Activated naive CD8-positive, alpha-beta T cell treated with anti-CD3 and anti-CD28 coated beads for 36 hours (primary cell): ENCODE data around the gene NFATC3. TPM values are rescaled to one million over a fixed set of nuclear protein-coding genes. Genes with fewer than 3 reads are reported as not detected.
"Not testable (repeated sequence)": the region's sequence is repeated elsewhere in the genome, so short reads cannot be mapped to it uniquely, and the experiment has no call there.

Source experiments
- DNase-seq: peaks from one replicate; pipeline ENCODE4 v3.0.0; 2021
- H3K27ac Mint-ChIP-seq: one replicate; pipeline ENCODE4 v1.8.0; 2022; ENCODE audit warnings: mild to moderate bottlenecking, moderate library complexity, mixed read lengths
- H3K27me3 Mint-ChIP-seq: one replicate; pipeline ENCODE4 v1.8.0; 2022; ENCODE audit warnings: mild to moderate bottlenecking, mixed read lengths
- H3K36me3 Mint-ChIP-seq: one replicate; pipeline ENCODE4 v1.8.0; 2021; ENCODE audit warnings: mild to moderate bottlenecking, mixed read lengths
- H3K4me1 Mint-ChIP-seq: one replicate; pipeline ENCODE4 v1.8.0; 2021; ENCODE audit warnings: mixed read lengths
- H3K4me3 Mint-ChIP-seq: one replicate; pipeline ENCODE4 v1.8.0; 2022; ENCODE audit warnings: mild to moderate bottlenecking, moderate library complexity, mixed read lengths
- H3K9me3 Mint-ChIP-seq: one replicate; pipeline ENCODE4 v1.8.0; 2022; ENCODE audit warnings: mixed read lengths
- total RNA-seq, 2 experiments: library from RNA; stranded (reverse); gene quantifications; one replicate each; pipeline ENCODE4 v1.2.3, GENCODE V29; 2021

The NFATC3 gene
- total RNA-seq, 2 experiments from 2014 or later, result 76.3 to 79.2 TPM

DNA sequence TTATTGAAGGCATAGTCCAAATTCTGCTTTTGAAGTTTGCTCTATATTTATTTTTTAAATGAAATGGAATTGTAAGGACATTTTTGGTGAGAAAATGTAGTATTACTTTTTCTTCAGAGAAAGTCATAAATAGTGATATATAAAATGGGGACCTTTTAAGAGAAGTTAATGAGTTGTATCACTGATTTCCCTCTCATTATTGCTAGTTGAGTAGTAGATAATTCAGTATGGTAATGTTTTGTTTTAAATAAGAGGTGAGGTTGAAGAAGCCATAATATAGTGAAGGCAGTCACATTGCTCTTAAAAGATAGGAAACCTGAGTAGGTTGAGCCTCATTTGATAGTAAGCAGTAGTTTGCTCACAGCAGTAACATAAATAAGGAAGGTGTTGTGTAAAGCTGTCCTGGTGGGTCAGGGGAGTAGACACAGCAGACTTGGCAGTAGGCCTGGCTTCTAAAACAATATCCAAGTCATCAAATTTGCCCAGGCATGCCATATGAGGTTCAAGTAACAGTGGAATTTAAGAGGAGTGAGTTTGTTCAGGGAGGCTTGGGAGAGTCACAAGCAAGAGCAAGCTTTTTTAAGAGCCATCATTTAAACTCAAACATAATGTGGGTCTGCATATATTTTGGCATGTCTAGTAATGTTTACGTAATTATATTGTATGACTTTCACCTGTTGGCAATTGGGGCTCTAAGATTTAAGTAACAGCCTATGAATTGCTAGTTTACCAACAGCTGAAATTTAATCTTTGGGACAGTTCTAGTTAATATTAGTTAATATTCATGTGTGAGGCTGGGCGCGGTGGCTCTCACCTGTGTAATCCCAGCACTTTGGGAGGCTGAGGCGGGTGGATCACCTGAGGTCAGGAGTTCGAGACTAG lies 6.5 kb downstream of the NFATC3 start:
- peaks cover 11% of the 10 kb centered on the region for H3K36me3 Mint-ChIP-seq
- H3K9me3 Mint-ChIP-seq, result no peaks in the 10 kb centered on the region
- H3K4me3 Mint-ChIP-seq, result no peak overlapping the region
- H3K4me1 Mint-ChIP-seq, result peaks cover 75% of the 10 kb centered on the region
- peak overlapping the region; percentile 89 for H3K27ac Mint-ChIP-seq
- H3K27me3 Mint-ChIP-seq, result no peaks in the 10 kb centered on the region
- DNase-seq, result no peak

DNA sequence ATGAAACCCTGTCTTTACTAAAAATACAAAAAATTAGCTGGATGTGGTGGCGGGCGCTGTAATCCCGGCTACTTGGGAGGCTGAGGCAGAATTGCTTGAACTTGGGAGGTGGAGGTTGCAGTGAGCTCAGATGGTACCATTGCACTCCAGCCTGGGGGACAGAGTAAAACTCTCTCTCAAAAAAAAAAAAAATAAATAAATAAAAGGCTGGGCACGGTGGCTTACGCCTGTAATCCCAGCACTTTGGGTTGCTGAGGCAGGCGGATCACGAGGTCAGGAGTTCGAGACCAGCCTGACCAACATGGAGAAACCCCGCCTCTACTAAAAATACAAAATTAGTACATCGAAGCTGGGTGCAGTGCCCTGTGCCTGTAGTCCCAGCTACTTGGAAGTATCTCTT lies 7.1 kb downstream of the NFATC3 start:
- Mint-ChIP-seq H3K36me3 (peaks cover 11% of the 10 kb centered on the region), H3K27ac (peak overlapping the region; percentile 89), H3K4me1 (peaks cover 82% of the 10 kb centered on the region)
- DNase-seq, H3K4me3 Mint-ChIP-seq, H3K9me3 Mint-ChIP-seq, H3K27me3 Mint-ChIP-seq: not testable (repeated sequence)

DNA sequence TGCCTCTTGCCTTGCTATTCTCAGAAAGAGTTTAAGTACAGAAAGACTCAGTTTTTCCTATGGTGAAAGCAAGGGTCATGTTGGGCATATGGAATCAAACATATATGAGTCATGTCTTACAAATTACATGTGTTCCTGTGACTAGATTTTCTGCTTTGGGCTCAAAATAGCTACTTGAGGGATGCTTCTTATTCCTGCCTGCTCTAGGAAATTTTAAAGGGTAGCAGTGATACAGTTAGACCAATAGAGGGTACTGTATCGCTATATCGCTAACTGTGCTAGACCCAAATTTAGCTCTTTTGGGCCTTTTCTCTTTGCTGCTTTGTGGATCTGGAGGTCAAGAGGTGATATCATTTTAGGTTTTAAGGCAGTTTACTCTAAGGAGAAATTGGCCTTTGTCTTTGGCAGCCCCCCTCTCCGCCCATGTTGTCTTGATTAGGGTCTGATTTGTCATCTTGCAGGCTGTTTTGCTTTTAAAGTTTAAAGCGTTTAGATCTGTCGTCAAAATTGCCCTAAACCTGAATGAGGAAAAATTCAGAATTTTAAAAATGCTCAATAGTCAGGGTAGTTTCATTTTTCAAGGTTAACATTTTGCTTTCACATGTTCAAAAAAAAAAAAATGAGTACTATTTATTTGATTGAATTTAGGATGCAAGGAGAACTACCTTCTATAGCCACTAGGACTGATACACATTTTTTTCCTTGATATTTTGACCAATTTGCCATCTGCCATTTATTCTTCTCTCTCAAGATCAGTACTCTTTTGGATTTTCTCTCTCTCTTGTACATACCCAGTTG lies 8.8 kb downstream of the NFATC3 start:
- Mint-ChIP-seq H3K27me3 (no peaks in the 10 kb centered on the region), H3K36me3 (peaks cover 18% of the 10 kb centered on the region), H3K4me3 (peak overlapping the region; percentile 42), H3K27ac (peak overlapping the region; percentile 86), H3K4me1 (peaks cover 86% of the 10 kb centered on the region), H3K9me3 (no peaks in the 10 kb centered on the region)
- no peak for DNase-seq

DNA sequence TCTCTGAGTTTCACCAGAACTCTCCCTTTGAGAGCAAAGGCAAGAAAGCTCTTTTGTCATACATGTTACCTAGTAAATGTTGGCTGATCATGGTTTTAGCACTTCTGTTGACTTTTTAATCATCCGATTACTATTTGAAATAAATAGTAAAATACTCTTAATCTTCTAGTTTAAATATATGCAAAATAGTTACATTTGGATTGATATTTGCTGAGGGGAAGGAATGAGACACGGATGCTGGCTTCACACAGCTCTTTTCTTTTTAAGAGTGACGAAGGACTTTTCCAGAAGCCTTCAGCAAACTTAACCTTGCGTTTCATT lies 9.4 kb downstream of the NFATC3 start:
- peak overlapping the region; percentile 86 for H3K27ac Mint-ChIP-seq
- no peaks in the 10 kb centered on the region for H3K9me3 Mint-ChIP-seq
- no peak for DNase-seq
- peaks cover 19% of the 10 kb centered on the region for H3K36me3 Mint-ChIP-seq
- H3K4me3 Mint-ChIP-seq, result peak overlapping the region; percentile 42
- peaks cover 82% of the 10 kb centered on the region for H3K4me1 Mint-ChIP-seq
- no peaks in the 10 kb centered on the region for H3K27me3 Mint-ChIP-seq

DNA sequence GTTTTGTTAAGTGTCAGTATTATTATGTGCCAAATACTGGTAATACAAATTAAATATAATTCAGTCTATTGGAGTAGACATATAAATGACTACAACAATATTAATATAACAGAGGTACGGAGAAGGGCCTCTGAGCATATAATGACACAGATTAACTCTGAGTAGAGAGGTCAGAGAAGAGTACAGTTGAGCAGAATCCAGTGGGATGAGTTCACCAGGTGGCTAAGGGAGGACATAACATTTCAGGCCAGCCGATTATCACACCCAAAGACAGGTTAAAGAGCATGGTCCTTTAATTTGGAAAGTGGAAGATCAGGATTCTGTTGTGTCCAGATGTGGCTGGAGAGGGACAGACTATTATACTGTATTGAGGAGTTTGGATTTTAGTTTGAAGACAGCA lies 11.3 kb downstream of the NFATC3 start:
- Mint-ChIP-seq H3K36me3 (peaks cover 23% of the 10 kb centered on the region), H3K27ac (peak overlapping the region; percentile 11), H3K4me3 (no peak overlapping the region), H3K9me3 (no peaks in the 10 kb centered on the region), H3K27me3 (no peaks in the 10 kb centered on the region), H3K4me1 (peaks cover 79% of the 10 kb centered on the region)
- no peak for DNase-seq

DNA sequence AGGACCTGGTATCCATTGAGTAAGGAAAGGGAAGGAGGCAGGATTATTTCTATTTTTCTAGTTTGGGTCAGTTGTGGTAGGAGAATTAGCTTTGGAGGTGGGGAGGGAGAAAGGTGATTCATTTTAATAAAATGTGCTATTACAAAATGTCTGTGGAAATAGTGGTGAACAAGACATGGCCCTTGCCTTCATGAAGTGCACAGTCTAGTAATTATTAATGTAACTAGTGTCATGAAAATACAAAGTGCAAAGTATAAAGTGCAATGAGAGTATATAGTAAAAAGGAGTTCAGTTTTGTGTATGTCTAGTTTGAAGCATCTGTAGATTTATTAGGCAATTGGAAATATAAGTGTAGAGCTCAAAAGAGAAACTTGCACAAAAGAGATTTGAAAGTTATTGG lies 11.9 kb downstream of the NFATC3 start:
- Mint-ChIP-seq H3K4me1 (peaks cover 76% of the 10 kb centered on the region), H3K27me3 (no peaks in the 10 kb centered on the region), H3K27ac (peak overlapping the region; percentile 11), H3K36me3 (peaks cover 27% of the 10 kb centered on the region), H3K4me3 (no peak overlapping the region), H3K9me3 (no peaks in the 10 kb centered on the region)
- DNase-seq, result no peak

DNA sequence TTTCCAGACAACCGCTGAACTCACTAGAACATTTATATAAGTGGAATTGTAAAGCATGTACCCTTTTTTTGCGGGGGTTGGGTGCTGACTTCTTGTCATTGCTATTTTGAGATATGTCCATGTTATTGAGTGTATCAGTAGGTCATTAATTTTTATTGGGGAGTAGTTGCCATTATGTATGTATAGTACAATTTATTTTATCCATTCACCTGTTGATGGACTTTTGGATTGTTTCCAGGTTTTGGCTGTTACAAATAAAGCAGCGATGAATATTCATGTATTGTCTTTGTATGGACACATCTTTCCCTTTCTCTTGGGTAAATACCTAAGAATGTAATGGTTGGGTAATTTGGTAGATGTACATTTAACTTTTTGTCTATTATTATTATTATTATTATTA lies 12.7 kb downstream of the NFATC3 start:
- Mint-ChIP-seq H3K36me3 (peaks cover 31% of the 10 kb centered on the region), H3K9me3 (peaks cover 4% of the 10 kb centered on the region), H3K4me1 (peaks cover 76% of the 10 kb centered on the region), H3K27me3 (no peaks in the 10 kb centered on the region), H3K4me3 (no peak overlapping the region), H3K27ac (no peak overlapping the region)
- no peak for DNase-seq

DNA sequence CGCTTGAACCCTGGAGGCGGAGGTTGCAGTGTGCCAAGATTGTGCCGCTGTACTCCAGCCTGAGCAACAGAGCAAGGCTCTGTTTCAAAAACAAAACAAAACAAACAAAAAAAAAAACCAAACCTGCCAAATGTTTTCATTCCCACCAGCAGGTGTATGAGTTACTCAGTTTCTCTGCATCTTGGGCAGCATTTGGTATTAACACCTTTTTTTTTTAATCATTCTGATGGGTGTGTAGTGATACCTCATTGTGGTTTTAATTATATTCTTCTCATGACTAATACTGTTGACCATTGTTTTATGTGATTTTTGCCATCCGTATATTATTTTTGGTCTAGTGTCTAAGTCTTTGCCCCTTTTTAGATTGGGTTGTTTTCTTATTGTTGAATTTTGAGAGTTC lies 15.3 kb downstream of the NFATC3 start:
- H3K4me3 Mint-ChIP-seq, result no peak overlapping the region
- DNase-seq, result no peak
- peak overlapping the region; percentile 63 for H3K27ac Mint-ChIP-seq
- peaks cover 64% of the 10 kb centered on the region for H3K4me1 Mint-ChIP-seq
- peaks cover 43% of the 10 kb centered on the region for H3K36me3 Mint-ChIP-seq
- H3K9me3 Mint-ChIP-seq, result peaks cover 12% of the 10 kb centered on the region
- no peaks in the 10 kb centered on the region for H3K27me3 Mint-ChIP-seq

DNA sequence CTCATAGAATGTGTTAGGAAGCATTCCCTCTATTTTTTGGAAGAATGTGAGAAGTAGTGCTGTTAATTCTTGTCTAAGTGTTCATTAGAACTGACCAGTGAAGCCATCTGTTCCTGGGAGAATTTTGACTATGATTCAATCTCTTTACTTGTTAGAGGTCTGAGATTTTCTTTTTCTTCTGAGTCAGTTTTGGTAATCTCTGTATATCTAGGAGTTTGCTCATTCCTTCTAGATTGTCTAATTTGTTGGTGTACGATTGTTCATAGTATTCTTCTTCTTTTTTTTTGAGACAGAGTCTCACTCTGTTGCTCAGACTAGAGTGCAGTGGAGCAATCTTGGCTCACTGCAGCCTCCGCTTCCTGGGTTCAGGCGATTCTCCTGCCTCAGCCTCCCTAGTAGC lies 20.4 kb downstream of the NFATC3 start:
- peak overlapping the region; percentile 7 for H3K27ac Mint-ChIP-seq
- no peak for DNase-seq
- no peak overlapping the region for H3K4me3 Mint-ChIP-seq
- H3K36me3 Mint-ChIP-seq, result peaks cover 65% of the 10 kb centered on the region
- no peaks in the 10 kb centered on the region for H3K27me3 Mint-ChIP-seq
- H3K9me3 Mint-ChIP-seq, result peaks cover 38% of the 10 kb centered on the region
- H3K4me1 Mint-ChIP-seq, result peaks cover 51% of the 10 kb centered on the region

DNA sequence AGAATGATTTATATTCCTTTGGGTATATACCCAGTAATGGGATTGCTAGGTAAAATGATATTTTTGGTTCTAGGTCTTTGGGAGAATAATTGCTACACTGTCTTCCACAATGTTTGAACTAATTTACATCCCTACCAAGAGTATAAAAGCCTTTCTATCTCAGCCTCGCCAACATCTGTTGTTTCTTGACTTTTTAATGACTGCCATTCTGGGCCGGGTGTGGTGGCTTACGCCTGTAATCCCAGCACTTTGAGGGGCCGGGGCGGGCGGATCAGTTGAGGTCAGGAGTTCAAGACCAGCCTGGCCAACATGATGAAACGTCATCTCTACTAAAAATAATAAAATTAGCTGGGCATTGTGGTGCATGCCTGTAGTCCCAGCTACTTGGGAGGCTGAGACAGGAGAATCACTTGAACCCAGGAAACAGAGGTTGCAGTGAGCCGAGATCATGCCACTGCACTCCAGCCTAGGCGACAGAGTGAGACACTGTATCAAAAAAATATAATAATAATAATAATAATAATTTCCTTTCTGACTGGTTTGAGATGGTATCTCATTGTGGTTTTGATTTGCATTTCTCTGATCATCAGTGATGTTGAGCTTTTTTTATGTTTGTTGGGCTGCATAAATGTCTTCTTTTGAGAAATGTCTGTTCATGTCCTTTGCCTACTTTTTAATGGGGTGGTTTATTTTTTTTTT lies 22.2 kb downstream of the NFATC3 start:
- H3K36me3 Mint-ChIP-seq, result peaks cover 71% of the 10 kb centered on the region
- DNase-seq, H3K4me3 Mint-ChIP-seq, H3K27me3 Mint-ChIP-seq, H3K27ac Mint-ChIP-seq: not testable (repeated sequence)
- H3K4me1 Mint-ChIP-seq, result peaks cover 51% of the 10 kb centered on the region
- peaks cover 48% of the 10 kb centered on the region for H3K9me3 Mint-ChIP-seq

DNA sequence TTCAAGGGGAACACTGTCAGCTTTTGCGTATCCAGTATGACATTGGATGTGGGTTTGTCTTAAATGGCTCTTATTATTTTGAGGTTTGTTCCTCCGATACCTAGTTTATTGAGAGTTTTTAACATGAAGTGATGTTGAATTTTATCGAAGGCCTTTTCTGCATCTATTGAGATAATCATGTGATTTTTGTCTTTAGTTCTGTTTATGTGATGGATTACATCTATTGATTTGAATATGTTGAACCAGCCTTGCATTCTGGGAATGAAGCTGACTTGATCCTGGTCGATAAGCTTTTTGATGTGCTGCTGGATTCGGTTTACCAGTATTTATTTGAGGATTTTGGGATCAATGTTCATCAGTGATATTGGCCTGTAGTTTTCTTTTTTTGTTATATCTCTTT lies 24.0 kb downstream of the NFATC3 start:
- H3K4me3 Mint-ChIP-seq, H3K27ac Mint-ChIP-seq, DNase-seq, H3K27me3 Mint-ChIP-seq: not testable (repeated sequence)
- H3K4me1 Mint-ChIP-seq, result peaks cover 53% of the 10 kb centered on the region
- peaks cover 68% of the 10 kb centered on the region for H3K36me3 Mint-ChIP-seq
- H3K9me3 Mint-ChIP-seq, result peaks cover 50% of the 10 kb centered on the region

DNA sequence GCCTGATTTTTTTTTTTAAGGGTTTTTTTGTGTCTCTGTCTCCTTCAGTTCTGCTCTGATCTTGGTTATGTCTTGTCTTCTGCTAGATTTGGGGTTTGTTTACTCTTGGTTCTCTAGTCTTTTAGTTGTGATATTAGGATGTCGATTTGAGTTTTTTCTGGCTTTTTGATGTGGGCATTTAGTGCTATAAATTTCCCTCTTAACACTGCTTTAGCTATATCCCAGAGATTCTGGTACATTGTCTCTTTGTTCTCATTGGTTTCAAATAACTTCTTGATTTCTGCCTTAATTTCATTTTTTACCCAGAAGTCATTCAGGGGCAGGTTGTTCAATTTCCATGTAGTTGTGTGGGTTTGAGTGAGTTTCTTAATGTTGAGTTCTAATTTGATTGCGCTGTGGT lies 25.4 kb downstream of the NFATC3 start:
- peaks cover 55% of the 10 kb centered on the region for H3K36me3 Mint-ChIP-seq
- not testable (repeated sequence) for H3K27ac Mint-ChIP-seq, DNase-seq, H3K4me3 Mint-ChIP-seq, H3K27me3 Mint-ChIP-seq
- peaks cover 41% of the 10 kb centered on the region for H3K9me3 Mint-ChIP-seq
- H3K4me1 Mint-ChIP-seq, result peaks cover 60% of the 10 kb centered on the region

DNA sequence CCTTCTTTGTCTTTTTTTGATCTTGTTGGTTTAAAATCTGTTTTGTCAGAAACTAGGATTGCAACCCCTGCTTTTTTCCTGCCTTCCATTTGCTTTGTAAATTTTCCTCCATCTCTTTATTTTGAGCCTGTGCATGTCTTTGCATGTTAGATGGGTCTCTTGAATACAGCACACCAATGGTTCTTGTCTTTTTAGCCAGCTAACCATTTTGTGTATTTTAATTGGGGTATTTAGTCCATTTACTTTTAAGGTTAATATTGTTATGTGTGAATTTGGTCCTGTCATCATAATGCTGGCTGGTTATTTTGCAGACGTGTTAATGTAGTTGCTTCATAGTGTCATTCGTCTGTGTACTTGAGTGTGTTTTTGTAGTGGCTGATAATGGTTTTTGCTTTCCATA lies 26.2 kb downstream of the NFATC3 start:
- no peaks in the 10 kb centered on the region for H3K27me3 Mint-ChIP-seq
- H3K36me3 Mint-ChIP-seq, result peaks cover 51% of the 10 kb centered on the region
- H3K27ac Mint-ChIP-seq, result no peak overlapping the region
- peaks cover 39% of the 10 kb centered on the region for H3K9me3 Mint-ChIP-seq
- peaks cover 64% of the 10 kb centered on the region for H3K4me1 Mint-ChIP-seq
- H3K4me3 Mint-ChIP-seq, result no peak overlapping the region
- no peak for DNase-seq

DNA sequence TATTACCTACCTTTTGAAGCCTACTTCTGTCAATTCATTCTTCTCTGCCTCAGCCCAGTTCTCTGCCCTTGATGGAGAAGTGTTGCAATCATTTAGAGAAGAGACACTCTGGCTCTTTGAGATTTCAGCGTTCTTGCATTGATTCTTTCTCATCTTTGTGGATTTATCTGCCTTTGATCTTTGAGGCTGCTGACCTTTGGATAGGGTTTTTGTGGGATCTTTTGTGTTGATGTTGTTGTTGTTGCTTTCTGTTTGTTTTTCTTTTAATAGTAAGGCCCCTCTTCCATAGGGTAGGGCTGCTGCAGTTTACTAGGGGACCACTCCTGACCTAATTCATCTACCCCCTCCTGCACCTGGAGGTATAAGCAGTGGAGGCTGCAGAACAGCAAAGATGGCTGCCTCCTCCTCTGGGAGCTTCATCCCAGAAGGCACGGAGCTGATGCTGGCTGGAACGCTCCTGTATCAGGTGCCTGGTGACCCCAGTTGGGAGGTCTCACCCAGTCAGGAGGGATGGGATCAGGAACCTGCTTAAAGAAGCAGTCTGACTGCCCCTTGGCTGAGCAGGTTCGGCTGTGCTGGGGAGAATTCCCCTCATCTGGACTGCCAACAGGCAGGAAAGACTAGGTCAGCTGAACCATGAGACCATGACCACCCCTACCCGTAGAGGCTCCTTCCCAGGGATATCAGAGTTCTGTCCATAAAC lies 28.0 kb downstream of the NFATC3 start:
- H3K27ac Mint-ChIP-seq, result peak overlapping the region; percentile 12
- H3K4me3 Mint-ChIP-seq, result no peak overlapping the region
- peaks cover 33% of the 10 kb centered on the region for H3K9me3 Mint-ChIP-seq
- DNase-seq, result no peak
- peaks cover 45% of the 10 kb centered on the region for H3K36me3 Mint-ChIP-seq
- H3K27me3 Mint-ChIP-seq, result no peaks in the 10 kb centered on the region
- peaks cover 70% of the 10 kb centered on the region for H3K4me1 Mint-ChIP-seq
